HG03175 (cell line): ENCODE data around the gene CTXN2.

Source experiments
- ATAC-seq: cut with Tn5 transposase; IDR thresholded peaks from one replicate; pipeline ENCODE4 v1.9.1; 2021; ENCODE audit warnings: mild to moderate bottlenecking, moderate library complexity; ENCODE audit not compliant: unreplicated experiment

Gene CTXN2

GRCh38 chr15:48191574-48192225 lies at the start of gene CTXN2:
CTXN2 (plus strand) TSS chr15:48191665; CDS start chr15:48201301, 9,636 bp downstream.
- no peak for ATAC-seq

- no peak for ATAC-seq
These were observed 47.6 kb upstream of the CTXN2 start for GRCh38 chr15:48143856-48144255.

- ATAC-seq: no peak
These were observed 46.6 kb upstream of the CTXN2 start for GRCh38 chr15:48144889-48145288.

- no peak for ATAC-seq
These were observed 45.5 kb upstream of the CTXN2 start for GRCh38 chr15:48145923-48146322.

- no peak for ATAC-seq
These were observed 44.1 kb upstream of the CTXN2 start for GRCh38 chr15:48147358-48147757.

GRCh38 chr15:48149858-48150257 lies 41.6 kb upstream of the CTXN2 start:
- no peak for ATAC-seq

- no peak for ATAC-seq
These were observed 37.9 kb upstream of the CTXN2 start for GRCh38 chr15:48153526-48153925.

GRCh38 chr15:48168616-48169015 lies 22.8 kb upstream of the CTXN2 start:
- ATAC-seq: no peak

- no peak for ATAC-seq
These were observed 20.5 kb upstream of the CTXN2 start for GRCh38 chr15:48170981-48171380.

GRCh38 chr15:48175126-48175525 lies 16.3 kb upstream of the CTXN2 start:
- ATAC-seq: no peak

GRCh38 chr15:48176112-48176511 lies 15.4 kb upstream of the CTXN2 start:
- ATAC-seq: no peak

- ATAC-seq: peak; percentile 27
These were observed 14.5 kb upstream of the CTXN2 start for GRCh38 chr15:48176957-48177356.

GRCh38 chr15:48177383-48177765 lies 14.1 kb upstream of the CTXN2 start:
- peak; percentile 66 for ATAC-seq

- peak; percentile 75 for ATAC-seq
These were observed 13.5 kb upstream of the CTXN2 start, which contains the start of gene MYEF2 for GRCh38 chr15:48177766-48178647. MYEF2 (minus strand) TSS chr15:48178295; CDS start chr15:48178237, 58 bp downstream.

- ATAC-seq: no peak
These were observed 12.9 kb upstream of the CTXN2 start for GRCh38 chr15:48178648-48178931.

- ATAC-seq: no peak
These were observed 8.7 kb upstream of the CTXN2 start for GRCh38 chr15:48182749-48183148.

- no peak for ATAC-seq
These were observed 5.9 kb upstream of the CTXN2 start for GRCh38 chr15:48185529-48185928.

- ATAC-seq: no peak
These were observed 5.2 kb upstream of the CTXN2 start for GRCh38 chr15:48186271-48186670.

- no peak for ATAC-seq
These were observed 412 bp upstream of the CTXN2 start for GRCh38 chr15:48190932-48191573.

GRCh38 chr15:48202068-48202467 lies 10.6 kb downstream of the CTXN2 start:
- ATAC-seq: no peak

GRCh38 chr15:48205981-48206380 lies 14.5 kb downstream of the CTXN2 start, which contains the start of gene SLC12A1:
SLC12A1 (plus strand) TSS chr15:48206302; CDS start chr15:48207720, 1,418 bp downstream.
- ATAC-seq: no peak

- no peak for ATAC-seq
These were observed 29.8 kb downstream of the CTXN2 start for GRCh38 chr15:48221261-48221660.
